OCI-M2 (cell line): Measurements from ENCODE around the gene STAG1.
"Not testable (repeated sequence)": the region's sequence is repeated elsewhere in the genome, so short reads cannot be mapped to it uniquely, and the experiment has no call there.

Experiments used
- DNase-seq: peaks from one replicate; lab custom pipeline; 2025; ENCODE audit not compliant: unreplicated experiment; lab: John Stamatoyannopoulos, UW

Gene STAG1

DNA sequence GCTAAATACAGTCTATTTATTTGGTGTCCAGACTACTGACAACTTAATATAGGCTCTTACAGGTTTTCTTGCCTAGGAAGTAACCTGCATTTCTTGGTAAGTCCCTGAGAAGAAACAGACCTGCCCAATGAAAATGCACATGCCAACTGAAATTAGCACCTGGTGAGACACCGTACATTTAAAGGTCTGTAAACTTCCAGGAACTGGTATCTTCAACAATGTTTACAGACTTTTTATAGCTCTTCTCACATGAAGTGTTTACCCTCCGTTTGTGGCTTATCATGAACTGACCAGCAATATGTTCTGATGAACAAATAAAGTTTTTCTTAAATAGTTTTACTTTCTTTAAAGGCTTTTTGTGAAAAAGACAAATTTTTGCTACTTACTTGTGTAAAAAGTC is 408.7 kb downstream of the STAG1 start:
- no peak for DNase-seq

DNA sequence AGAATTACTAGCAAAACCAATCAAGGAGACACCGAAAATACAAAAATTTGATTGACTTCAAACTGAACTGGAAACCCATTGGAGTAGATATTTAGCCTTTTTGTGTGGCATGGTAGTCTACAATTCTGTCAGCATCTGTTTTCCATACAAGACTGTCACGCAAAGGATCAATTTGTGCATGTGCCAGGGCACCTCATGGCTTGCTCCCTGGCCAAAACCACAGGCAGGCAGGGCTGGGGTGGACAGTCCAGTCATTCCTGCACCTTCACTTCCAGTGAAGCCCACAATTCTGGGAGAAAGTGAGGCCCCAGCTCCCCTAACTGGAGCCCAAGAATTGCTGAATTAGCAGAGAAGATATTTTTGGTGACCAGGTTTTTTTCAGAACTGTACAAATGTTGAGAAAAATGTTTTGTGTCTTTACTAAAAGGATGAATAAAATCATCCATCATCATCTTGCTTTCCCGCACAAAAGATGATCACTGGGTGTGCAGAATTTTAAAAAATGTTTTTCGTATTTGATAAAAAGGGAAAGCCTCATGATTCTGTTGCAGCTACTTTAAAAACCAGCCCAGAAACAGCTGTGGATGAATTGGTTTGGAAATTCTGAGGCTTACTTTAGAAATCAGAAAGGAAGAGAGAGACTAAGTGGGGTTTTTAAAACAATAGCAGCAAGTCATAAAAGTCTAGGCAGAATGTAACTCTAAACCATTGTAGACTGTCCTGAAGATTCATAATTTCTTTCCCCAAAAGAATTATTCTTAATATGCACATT is 415.7 kb downstream of the STAG1 start:
- DNase-seq, result no peak

DNA sequence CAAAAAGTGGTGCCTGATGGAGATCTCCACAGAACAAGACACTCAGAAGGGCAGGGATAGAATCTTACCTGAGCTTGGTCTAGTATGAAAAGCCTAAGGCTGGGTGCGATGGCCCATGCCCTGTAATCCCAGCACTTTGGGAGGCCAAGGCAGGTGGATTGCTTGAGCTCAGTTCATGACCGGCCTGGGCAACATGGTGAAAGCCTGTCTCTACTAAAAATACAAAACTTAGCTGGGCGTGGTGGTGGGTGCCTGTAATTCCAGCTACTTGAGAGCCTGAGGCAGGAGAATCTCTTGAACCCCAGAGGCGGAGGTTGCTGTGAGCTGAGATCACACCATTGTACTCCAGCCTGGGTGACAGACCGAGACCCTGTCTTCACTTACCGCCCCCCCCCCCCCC is 417.5 kb downstream of the STAG1 start:
- not testable (repeated sequence) for DNase-seq

DNA sequence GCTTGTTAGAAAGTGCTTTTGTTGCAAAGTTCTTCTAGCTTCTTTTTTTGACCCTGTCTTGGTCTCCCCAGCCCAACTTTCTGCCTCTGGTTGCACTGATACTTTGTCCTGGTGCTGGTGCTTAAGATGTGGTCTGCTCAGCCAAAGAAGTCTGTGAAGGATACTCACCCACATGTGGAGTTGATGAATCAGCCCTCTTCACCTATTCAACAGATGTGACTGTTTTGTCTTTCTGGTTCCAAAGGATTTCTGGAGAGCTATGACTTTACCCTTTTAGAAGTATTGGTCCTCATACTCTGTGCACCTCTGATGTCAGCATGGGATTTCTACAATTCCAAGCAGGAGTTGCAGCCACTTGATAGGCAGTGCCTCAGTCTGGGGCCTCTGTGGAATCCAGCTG is 418.0 kb downstream of the STAG1 start:
- no peak for DNase-seq

GRCh38 chr3:136332776-136333175 is 419.4 kb downstream of the STAG1 start:
- DNase-seq, result no peak

GRCh38 chr3:136332302-136332701 is 419.9 kb downstream of the STAG1 start:
- DNase-seq, result no peak

DNA sequence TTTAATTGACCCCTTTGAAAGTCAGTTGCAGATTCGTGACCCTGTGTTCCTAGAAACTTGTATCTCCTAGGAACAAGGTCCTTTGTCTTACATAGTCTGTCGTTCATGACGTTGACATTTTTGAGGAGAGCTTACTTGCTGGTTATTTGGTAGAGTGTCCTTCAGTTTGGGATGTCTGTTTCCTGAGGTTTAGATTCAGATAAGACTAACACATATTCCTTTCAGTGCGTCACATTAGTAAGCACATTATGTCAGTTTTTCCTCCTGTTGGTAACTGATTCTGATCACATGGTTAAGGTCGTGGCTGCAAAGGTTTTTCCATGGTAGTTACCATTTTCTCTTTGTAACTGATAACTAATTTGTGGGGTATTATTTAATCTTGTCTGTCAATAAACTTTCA is 421.3 kb downstream of the STAG1 start:
- no peak for DNase-seq

DNA sequence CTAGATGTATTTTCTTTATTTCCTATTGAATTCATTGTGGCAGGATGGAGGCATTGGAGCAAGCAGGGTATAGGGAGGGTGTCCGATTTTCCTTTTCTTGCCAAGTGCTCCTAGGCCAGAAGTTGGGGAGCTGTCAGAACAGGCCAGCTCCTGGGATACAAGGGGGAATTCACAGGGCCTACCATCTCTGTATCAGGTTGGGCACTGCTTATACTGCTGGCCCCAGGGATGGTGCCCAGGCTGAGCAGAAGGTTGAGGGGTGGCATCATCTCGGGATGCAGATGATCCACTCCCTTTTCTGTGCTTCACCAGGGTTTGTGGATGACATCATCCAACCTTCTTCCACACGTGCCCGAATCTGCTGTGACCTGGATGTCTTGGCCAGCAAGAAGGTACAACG is 422.6 kb downstream of the STAG1 start:
- DNase-seq, result no peak

- DNase-seq, result no peak
These were observed 424.5 kb downstream of the STAG1 start for GRCh38 chr3:136327671-136328070.

- DNase-seq, result no peak
These were observed 425.9 kb downstream of the STAG1 start for GRCh38 chr3:136326316-136326715.

- no peak for DNase-seq
These were observed 440.2 kb downstream of the STAG1 start for GRCh38 chr3:136311968-136312367.

- no peak for DNase-seq
These were observed 440.9 kb downstream of the STAG1 start for GRCh38 chr3:136311261-136311660.

DNA sequence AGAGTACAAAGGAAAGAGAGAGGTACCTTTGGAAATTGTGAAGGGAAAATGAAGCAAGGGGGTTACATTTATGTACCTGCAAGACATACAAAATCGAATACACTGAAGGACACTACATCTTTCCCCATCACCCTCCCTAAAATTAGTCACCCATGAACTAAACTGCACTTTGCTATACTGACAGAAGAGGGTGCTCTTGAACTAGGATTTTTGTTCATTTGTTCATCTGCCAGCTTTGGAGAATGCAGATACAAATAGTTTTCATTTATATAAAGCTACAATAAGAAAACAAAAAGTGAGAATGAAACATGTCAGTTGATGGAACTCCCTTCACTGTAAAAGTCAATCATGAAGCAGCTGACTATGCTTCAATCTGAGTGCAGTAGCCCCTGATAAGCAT is 446.3 kb downstream of the STAG1 start:
- DNase-seq, result no peak

DNA sequence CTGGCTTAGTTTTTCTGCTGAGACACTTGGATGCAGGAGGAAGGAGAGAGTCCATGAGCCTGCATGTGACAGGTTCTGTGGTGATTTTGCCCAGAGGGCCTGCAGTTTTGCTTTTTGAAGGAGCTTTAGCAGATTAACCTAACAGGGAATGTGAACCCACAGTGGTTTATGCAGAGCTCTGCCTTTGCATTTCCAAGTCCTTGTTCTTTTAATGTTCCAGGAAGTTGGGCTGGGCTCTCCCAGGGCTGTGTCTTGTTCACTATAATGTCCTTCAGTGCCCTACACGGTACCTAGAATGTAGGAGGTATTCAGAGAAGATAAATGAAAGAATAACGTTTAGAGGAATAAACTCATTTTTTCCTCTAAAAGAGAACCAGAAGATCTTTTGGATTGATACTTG is 451.7 kb downstream of the STAG1 start:
- DNase-seq, result no peak

- no peak for DNase-seq
These were observed 454.4 kb downstream of the STAG1 start for GRCh38 chr3:136297826-136298225.

- DNase-seq, result no peak
These were observed 455.2 kb downstream of the STAG1 start for GRCh38 chr3:136296960-136297359.

GRCh38 chr3:136294176-136294575 is 458.0 kb downstream of the STAG1 start:
- DNase-seq, result no peak

DNA sequence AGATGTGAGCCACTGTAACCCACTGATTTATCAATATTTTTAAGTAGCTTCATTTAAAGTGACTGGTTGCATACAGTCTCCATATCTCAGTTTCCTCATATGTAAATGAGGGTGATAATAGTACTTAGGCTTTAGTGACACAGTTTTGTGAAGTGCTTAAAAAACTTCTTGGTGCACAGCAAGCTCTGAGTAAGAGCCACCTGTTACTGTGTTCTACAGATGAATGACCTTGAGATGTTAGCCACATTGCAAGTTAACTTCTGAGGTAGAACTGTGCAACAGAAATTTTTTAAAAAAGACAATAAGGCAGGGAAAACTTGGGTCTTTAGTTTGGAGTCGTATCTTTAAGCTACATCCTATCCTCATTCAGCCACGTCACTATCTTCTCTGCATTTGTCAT is 458.9 kb downstream of the STAG1 start:
- DNase-seq, result no peak

DNA sequence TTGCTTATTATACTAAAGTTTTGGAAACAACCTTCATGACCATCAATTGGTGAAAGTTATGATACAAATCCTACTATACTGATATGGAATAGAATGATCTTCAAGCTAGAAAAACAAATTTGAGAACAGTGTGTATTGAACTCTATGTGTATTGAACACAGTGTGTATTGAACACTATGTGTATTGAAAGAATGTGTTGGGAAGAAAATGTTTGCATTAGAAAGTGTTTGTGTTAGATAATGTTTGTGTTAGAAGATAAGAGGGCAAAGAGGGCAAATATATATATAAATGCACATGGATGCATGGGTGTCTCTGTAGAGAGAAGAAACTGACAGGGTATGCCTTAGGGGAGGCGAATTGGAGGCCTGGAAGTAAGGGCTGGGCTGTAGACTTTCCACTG is 459.7 kb downstream of the STAG1 start:
- no peak for DNase-seq

GRCh38 chr3:136291302-136291701 is 460.9 kb downstream of the STAG1 start:
- no peak for DNase-seq
